Measurements from ENCODE around the gene IL3.

The IL3 gene

GRCh38 chr5:132026516-132027008, 33.9 kb upstream of the IL3 start:
- DNase-seq (ENCODE audit: low read depth) = no peak
- TF ChIP-seq CTCF (IDR thresholded peaks at IDR 0.05; ENCODE audit: insufficient read depth, low read depth, low read length, missing control alignments) = no peak
- no peak overlapping the region for H3K4me3 ChIP-seq (ENCODE audit: low read depth, low read length)

GRCh38 chr5:132027027-132027426, 33.4 kb upstream of the IL3 start:
- no peak for TF ChIP-seq CTCF (IDR thresholded peaks at IDR 0.05; ENCODE audit: insufficient read depth, low read depth, low read length, missing control alignments)
- no peak for DNase-seq (ENCODE audit: low read depth)
- H3K4me3 ChIP-seq (ENCODE audit: low read depth, low read length) = no peak overlapping the region

GRCh38 chr5:132029609-132030330, 30.7 kb upstream of the IL3 start:
- no peak for TF ChIP-seq CTCF (IDR thresholded peaks at IDR 0.05; ENCODE audit: insufficient read depth, low read depth, low read length, missing control alignments)
- no peak overlapping the region for H3K4me3 ChIP-seq (ENCODE audit: low read depth, low read length)
- DNase-seq (ENCODE audit: low read depth) = no peak

GRCh38 chr5:132030610-132031009, 29.8 kb upstream of the IL3 start:
- no peak for DNase-seq (ENCODE audit: low read depth)
- no peak for TF ChIP-seq CTCF (IDR thresholded peaks at IDR 0.05; ENCODE audit: insufficient read depth, low read depth, low read length, missing control alignments)
- no peak overlapping the region for H3K4me3 ChIP-seq (ENCODE audit: low read depth, low read length)

- no peak for TF ChIP-seq CTCF (IDR thresholded peaks at IDR 0.05; ENCODE audit: insufficient read depth, low read depth, low read length, missing control alignments)
- H3K4me3 ChIP-seq (ENCODE audit: low read depth, low read length) = no peak overlapping the region
- no peak for DNase-seq (ENCODE audit: low read depth)
Observed at GRCh38 chr5:132032196-132032595, 28.3 kb upstream of the IL3 start.

GRCh38 chr5:132033122-132033521, 27.3 kb upstream of the IL3 start:
- TF ChIP-seq CTCF (IDR thresholded peaks at IDR 0.05; ENCODE audit: insufficient read depth, low read depth, low read length, missing control alignments) = no peak
- H3K4me3 ChIP-seq (ENCODE audit: low read depth, low read length) = no peak overlapping the region
- no peak for DNase-seq (ENCODE audit: low read depth)

- no peak for DNase-seq (ENCODE audit: low read depth)
- H3K4me3 ChIP-seq (ENCODE audit: low read depth, low read length) = no peak overlapping the region
- no peak for TF ChIP-seq CTCF (IDR thresholded peaks at IDR 0.05; ENCODE audit: insufficient read depth, low read depth, low read length, missing control alignments)
Observed at GRCh38 chr5:132037353-132037752, 23.1 kb upstream of the IL3 start.
